Activated CD4-positive, alpha-beta T cell treated with anti-CD3 and anti-CD28 coated beads for 4 hours (primary cell): ENCODE data around the gene CST3.
"Not testable (repeated sequence)": the region's sequence is repeated elsewhere in the genome, so short reads cannot be mapped to it uniquely, and the experiment has no call there.

Experiments used
- DNase-seq, 2 donors: peaks; one replicate each; pipeline ENCODE4 v3.0.0-alpha.2; 2020

The CST3 gene

GRCh38 chr20:23637282-23638221 is at the start of gene CST3:
TSS of gene CST3 (minus strand) at chr20:23637955. CDS start at chr20:23637862, 93 bp downstream.
- peak in 1 of 2 donors; percentile 9 for DNase-seq

- DNase-seq: no peak
These were observed 48.4 kb upstream of the CST3 start for GRCh38 chr20:23686046-23686750.

- DNase-seq: not testable (repeated sequence)
These were observed 47.8 kb upstream of the CST3 start for GRCh38 chr20:23685529-23685896.

GRCh38 chr20:23684261-23684660 is 46.5 kb upstream of the CST3 start:
- no peak for DNase-seq

- no peak for DNase-seq
These were observed 46.1 kb upstream of the CST3 start for GRCh38 chr20:23683807-23684206.

- no peak for DNase-seq
These were observed 45.5 kb upstream of the CST3 start for GRCh38 chr20:23683281-23683680.

- DNase-seq: no peak
These were observed 42.4 kb upstream of the CST3 start for GRCh38 chr20:23680146-23680545.

GRCh38 chr20:23679133-23680092 is 41.7 kb upstream of the CST3 start:
- no peak for DNase-seq

GRCh38 chr20:23673209-23673608 is 35.5 kb upstream of the CST3 start:
- no peak for DNase-seq

GRCh38 chr20:23672158-23672557 is 34.4 kb upstream of the CST3 start:
- no peak for DNase-seq

- no peak for DNase-seq
These were observed 33.7 kb upstream of the CST3 start for GRCh38 chr20:23671479-23671878.

GRCh38 chr20:23670361-23670760 is 32.6 kb upstream of the CST3 start:
- DNase-seq: no peak

- DNase-seq: no peak
These were observed 32.1 kb upstream of the CST3 start for GRCh38 chr20:23669866-23670265.

GRCh38 chr20:23669327-23669726 is 31.6 kb upstream of the CST3 start:
- no peak for DNase-seq

- DNase-seq: peak in 1 of 2 donors; percentile 9
These were observed 30.8 kb upstream of the CST3 start for GRCh38 chr20:23668477-23668951.

GRCh38 chr20:23667666-23668065 is 29.9 kb upstream of the CST3 start:
- no peak for DNase-seq

- no peak for DNase-seq
These were observed 28.9 kb upstream of the CST3 start for GRCh38 chr20:23666698-23667097.

GRCh38 chr20:23666189-23666588 is 28.4 kb upstream of the CST3 start:
- DNase-seq: no peak

- no peak for DNase-seq
These were observed 27.2 kb upstream of the CST3 start for GRCh38 chr20:23664954-23665353.

- not testable (repeated sequence) for DNase-seq
These were observed 26.3 kb upstream of the CST3 start for GRCh38 chr20:23664046-23664445.

GRCh38 chr20:23663180-23663579 is 25.4 kb upstream of the CST3 start:
- no peak for DNase-seq

- DNase-seq: no peak
These were observed 24.6 kb upstream of the CST3 start for GRCh38 chr20:23662276-23662870.
